Adrenal gland (tissue), 12 donors: ENCODE measurements around the gene MT1B. TPM values are rescaled to one million over a fixed set of nuclear protein-coding genes. Genes with fewer than 3 reads are reported as not detected.

ENCODE experiments used
- DNase-seq, 7 donors: peaks; one replicate each; pipeline ENCODE4 v3.0.0-alpha.2; 2019 to 2020
- H3K27ac ChIP-seq, 5 donors: fragments of 200-600 bp; sonication (generic) in 4 of 5; 1 replicate in 3 of 5; 2 replicates in 2 of 5; pipeline versions ENCODE4 v1.5.1 to v1.8.0; 2016 to 2020; ENCODE audit warnings: mild to moderate bottlenecking in 1 of 5
- H3K27me3 ChIP-seq: fragments of 200-600 bp; 2 replicates; pipeline ENCODE4 v1.8.0; 2021
- H3K36me3 ChIP-seq, 2 donors: fragments of 200-600 bp; replicated peaks in 1 of 2; 1 replicate in 1 of 2; 2 replicates in 1 of 2; pipeline versions ENCODE4 v1.5.1 to v1.8.0; 2018 to 2022
- H3K4me1 ChIP-seq, 2 donors: fragments of 200-600 bp; replicated peaks in 1 of 2; 1 replicate in 1 of 2; 2 replicates in 1 of 2; pipeline versions ENCODE4 v1.5.1 to v1.8.0; 2018 to 2021
- H3K4me3 ChIP-seq, 4 donors: fragments of 200-600 bp; sonication (generic) in 3 of 4; one replicate each; pipeline ENCODE4 v1.5.1; 2016 to 2018
- H3K9me3 ChIP-seq, 3 donors: fragments of 200-600 bp; sonication (generic) in 1 of 3; replicated peaks in 1 of 3; 1 replicate in 2 of 3; 2 replicates in 1 of 3; pipeline versions ENCODE4 v1.5.1 to v1.8.0; 2016 to 2021
- CTCF ChIP-seq, 6 experiments: fragments of 450-650 bp in 4 of 6; fragments of 200-600 bp in 2 of 6; sonication (generic) in 1 of 6; IDR thresholded peaks; 1 replicate in 5 of 6; 2 replicates in 1 of 6; pipeline versions ENCODE4 v1.5.1 to v1.8.0; 2016 to 2021; ENCODE audit warnings: antibody characterized with exemption in 6 of 6, mild to moderate bottlenecking in 2 of 6, moderate library complexity in 1 of 6
- POLR2A ChIP-seq, 2 donors: fragments of 450-650 bp; IDR thresholded peaks; one replicate each; pipeline ENCODE4 v1.6.1; 2017; ENCODE audit warnings: antibody characterized with exemption in 2 of 2, mild to moderate bottlenecking in 2 of 2, moderate library complexity in 1 of 2
- WGBS, 4 donors: extraction: QIAGEN DNeasy Blood & Tissue Kit in 2 of 4; methylation state at CpG; one replicate each; pipeline versions ENCODE4 v1.1.5 to v1.1.7; 2013 to 2017; 5-methylcytosine and 5-hydroxymethylcytosine counted together
- intact Hi-C, 2 donors: fragments of 100-400 bp; cut with DNase I; formaldehyde crosslinking; loops; one replicate each; pipeline versions ENCODE4 v1.14.1 to v1.15.0; 2022 to 2023
- polyA plus RNA-seq, 3 donors: library from polyadenylated mRNA; stranded (reverse); fragments of 200-250 nt in 2 of 3; fragments of 350-450 nt in 1 of 3; fragmentation: Illumina TruSeq in 1 of 3; extraction: RNeasy Lipid Tissue Mini Kit (QIAGEN cat#74804) in 1 of 3; gene quantifications; one replicate each; pipeline ENCODE4 v1.2.3, GENCODE V29; 2013 to 2014
- total RNA-seq, 9 donors: library from RNA; depleted of rRNA in 4 of 9; stranded (reverse); fragments of >200 nt in 4 of 9; fragments of 120-200 nt in 1 of 9; fragmentation: NEBNext Ultra II Directional in 1 of 9; extraction: Animal tissue kit (Norgen Biotek cat#: 25700) in 1 of 9; gene quantifications; one replicate each; pipeline versions ENCODE4 v1.1.0 to v1.2.4, GENCODE V29; 2013 to 2023
- donor health status: healthy with polysubstance abuse.
- donor health status: Bipolar disorder and iron deficiency.
- donor health status: DM: yes; HTN: yes; CAD: no.
- donor health status: DM: no; HTN: no; CAD: no.
- donor health status: DM: no; HTN: no; CAD: no.
- donor health status: DM: yes; HTN: yes; CAD: no.

The MT1B gene
- total and polyA plus RNA-seq, 12 donors: not detected

GRCh38 chr16:56686758-56687157, 35.1 kb downstream of the MT1B start:
- H3K36me3 ChIP-seq: no peaks in the 10 kb centered on the region
- no peak overlapping the region for H3K4me3 ChIP-seq
- no peak for DNase-seq
- TF ChIP-seq POLR2A (IDR thresholded peaks at IDR 0.05): no peak
- TF ChIP-seq CTCF (IDR thresholded peaks at IDR 0.05): no peak
- intact Hi-C loops: loop anchor here in 1 of 2 donors (5.0 kb wide), 1 partner anchor 84 kb away; no protein-coding TSS in a partner anchor
- H3K27ac ChIP-seq: no peak overlapping the region
- H3K27me3 ChIP-seq: no peaks in the 10 kb centered on the region
- H3K9me3 ChIP-seq: no peaks in the 10 kb centered on the region
- H3K4me1 ChIP-seq: peaks cover 15 to 16% of the 10 kb centered on the region in 2 donors
- 89 to 97% (median 93%) methylated on average over 7 of the region's 7 CpGs for WGBS, 4 donors

GRCh38 chr16:56688762-56689161, 37.1 kb downstream of the MT1B start:
- Histone ChIP-seq H3K9me3 (no peaks in the 10 kb centered on the region), H3K27ac (no peak overlapping the region), H3K27me3 (no peaks in the 10 kb centered on the region), H3K36me3 (no peaks in the 10 kb centered on the region), H3K4me1 (peaks cover 2% of the 10 kb centered on the region in 2 donors), H3K4me3 (no peak overlapping the region)
- intact Hi-C loops: loop anchor here in 1 of 2 donors (5.0 kb wide), 1 partner anchor 86 kb away; no protein-coding TSS in a partner anchor
- WGBS, 4 donors: 29 to 57% (median 56%) methylated on average over 1 of the region's 1 CpG; no CpG with 5 or more reads in 1 of the 4 donors
- no peak for DNase-seq
- no peak for TF ChIP-seq POLR2A (IDR thresholded peaks at IDR 0.05)
- TF ChIP-seq CTCF (IDR thresholded peaks at IDR 0.05): no peak

- 77 to 91% (median 84%) methylated on average over 3 of the region's 3 CpGs for WGBS, 4 donors
- TF ChIP-seq POLR2A (IDR thresholded peaks at IDR 0.05): no peak
- no peak for TF ChIP-seq CTCF (IDR thresholded peaks at IDR 0.05)
- intact Hi-C loops: loop anchor here in 1 of 2 donors (5.0 kb wide), 1 partner anchor 87 kb away; no protein-coding TSS in a partner anchor
- DNase-seq: no peak
- H3K27me3 ChIP-seq: no peaks in the 10 kb centered on the region
- no peak overlapping the region for H3K27ac ChIP-seq
- H3K9me3 ChIP-seq: no peaks in the 10 kb centered on the region
- H3K36me3 ChIP-seq: no peaks in the 10 kb centered on the region
- H3K4me3 ChIP-seq: no peak overlapping the region
- no peaks in the 10 kb centered on the region for H3K4me1 ChIP-seq
Measured at GRCh38 chr16:56689171-56689570, 37.5 kb downstream of the MT1B start.

GRCh38 chr16:56690420-56691122, 38.9 kb downstream of the MT1B start:
- Histone ChIP-seq H3K27me3 (no peaks in the 10 kb centered on the region), H3K4me1 (no peaks in the 10 kb centered on the region), H3K36me3 (no peaks in the 10 kb centered on the region), H3K27ac (no peak overlapping the region), H3K9me3 (no peaks in the 10 kb centered on the region), H3K4me3 (no peak overlapping the region)
- intact Hi-C loops: no loop called here
- WGBS, 4 donors: 64 to 86% (median 78%) methylated on average over 2 to 4 of the region's 4 CpGs
- no peak for DNase-seq
- TF ChIP-seq POLR2A (IDR thresholded peaks at IDR 0.05): no peak
- no peak for TF ChIP-seq CTCF (IDR thresholded peaks at IDR 0.05)
